Hematopoietic multipotent progenitor cell treated with erythropoietin and hydrocortisone succinate and interleukin-3 and kit ligand, for 17 days (in vitro differentiated cells): ENCODE measurements around the gene CLDN4.

Experiments used
- DNase-seq: peaks from one replicate; pipeline ENCODE4 v3.0.0-alpha.2; 2015; ENCODE audit warnings: low spot score

CLDN4 gene

DNA sequence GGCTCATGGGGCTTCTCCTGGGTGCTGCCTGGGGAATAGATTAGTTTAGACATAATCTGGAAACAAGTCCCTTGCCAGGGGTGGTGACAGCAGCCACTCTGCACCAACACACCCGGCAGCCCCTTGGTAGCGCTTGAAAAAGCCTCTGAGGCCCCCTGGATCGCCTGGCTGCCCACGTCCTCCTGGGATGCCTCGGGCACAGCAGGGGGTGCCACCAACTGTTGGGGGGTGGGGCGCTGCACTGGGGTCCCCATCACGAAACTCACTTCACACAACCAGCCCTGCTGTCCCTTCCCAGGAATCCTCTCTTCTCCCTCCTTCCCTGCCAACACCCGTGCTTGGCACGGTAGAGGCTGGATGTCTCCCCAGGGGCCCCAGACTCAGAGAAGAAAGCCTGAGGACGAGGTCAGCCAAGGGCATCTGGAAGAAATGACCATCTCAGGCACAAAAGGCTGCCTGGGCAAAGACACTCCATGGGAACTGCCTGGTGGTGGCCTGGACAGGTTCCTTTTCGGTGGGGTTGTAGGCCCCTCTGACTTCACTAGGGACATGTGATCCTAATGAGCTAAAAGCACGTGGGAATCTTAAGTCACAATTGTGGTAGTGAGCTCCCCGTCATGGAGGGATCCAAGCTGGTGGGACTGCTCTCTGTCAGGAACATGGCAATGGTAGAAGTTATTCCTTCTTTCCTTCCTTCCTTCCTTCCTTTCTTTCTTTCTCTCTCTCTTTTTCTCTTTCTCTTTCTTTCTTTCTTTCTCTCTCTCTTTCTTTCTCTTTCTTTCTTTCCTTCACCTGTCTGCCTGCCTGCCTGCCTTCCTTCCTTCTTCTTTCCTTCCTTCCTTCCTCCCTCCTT, 41.5 kb downstream of the CLDN4 start:
- no peak for DNase-seq

- DNase-seq: no peak
These were observed 45.6 kb downstream of the CLDN4 start for GRCh38 chr7:73876361-73876760.

DNA sequence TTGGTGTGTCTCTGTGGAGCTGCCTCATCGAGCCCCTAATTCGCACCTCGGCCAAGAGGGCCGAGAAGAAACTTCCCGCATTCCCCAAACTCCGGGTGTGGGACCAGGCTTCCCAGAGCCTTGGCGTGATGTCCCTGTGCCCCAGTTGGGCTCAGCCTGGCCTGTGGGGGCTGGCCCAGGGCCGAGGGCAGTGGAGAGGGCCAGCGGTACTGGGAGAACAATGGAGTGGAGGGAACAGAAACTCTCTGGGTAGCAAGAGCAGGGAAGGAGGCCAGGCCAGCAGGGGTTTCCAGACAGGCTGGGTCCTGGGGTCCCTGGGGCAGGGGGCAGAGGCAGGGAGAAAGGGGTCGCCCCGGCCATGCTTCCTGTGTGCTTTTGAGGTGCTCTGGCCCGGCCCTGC, 46.2 kb downstream of the CLDN4 start:
- no peak for DNase-seq

DNA sequence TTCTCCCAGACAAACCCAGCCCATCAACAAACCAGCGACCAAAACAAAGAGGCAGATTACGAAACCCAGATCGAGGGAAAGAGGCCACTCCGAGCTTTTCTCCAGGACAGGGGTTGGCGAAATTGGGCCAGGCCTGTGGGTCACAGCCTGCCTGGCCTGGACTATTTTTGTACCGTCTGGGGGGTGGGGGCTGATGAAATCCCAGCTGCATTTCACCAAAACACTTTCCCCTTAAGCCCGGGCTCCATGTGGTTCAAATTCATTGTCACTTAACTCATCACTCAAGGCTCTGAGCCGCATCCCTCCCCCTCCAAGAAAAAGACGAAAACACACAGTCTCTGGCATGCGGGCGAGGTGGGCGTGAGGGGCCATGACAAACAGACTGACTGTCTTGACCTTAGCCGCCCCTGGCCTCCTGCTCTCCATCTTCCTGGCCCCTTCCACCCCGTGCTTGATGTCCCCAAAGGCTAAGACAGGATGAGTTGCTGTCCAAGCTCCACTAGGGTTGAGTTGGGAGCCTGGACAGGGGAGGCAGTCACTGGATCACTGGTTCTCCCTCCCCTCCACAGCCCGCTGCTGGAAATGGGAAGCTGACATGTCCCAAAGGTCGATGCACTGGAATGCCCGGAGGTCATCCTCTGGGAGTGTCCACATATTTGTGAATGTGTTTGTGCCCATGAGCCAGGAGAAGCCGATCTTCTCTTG, 49.3 kb downstream of the CLDN4 start:
- no peak for DNase-seq

GRCh38 chr7:73880755-73881328, 50.0 kb downstream of the CLDN4 start:
- no peak for DNase-seq

- no peak for DNase-seq
These were observed 50.7 kb downstream of the CLDN4 start for GRCh38 chr7:73881352-73882046.

DNA sequence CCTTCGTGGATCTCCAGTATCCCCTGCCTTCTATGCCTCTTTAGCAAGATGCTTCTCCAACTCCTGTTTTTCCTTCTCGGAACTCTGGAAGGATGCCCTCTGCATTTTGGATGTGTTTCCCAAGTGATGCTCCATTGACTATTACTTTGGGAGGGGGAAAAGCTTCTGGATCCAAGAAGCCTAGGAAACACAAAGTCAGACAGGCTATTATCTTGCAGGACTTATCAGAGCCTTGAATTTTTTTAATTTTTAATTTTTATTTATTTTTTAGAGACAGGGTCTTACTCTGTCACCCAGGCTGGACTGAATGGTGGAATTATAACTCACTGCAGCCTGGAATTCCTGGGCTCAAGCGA, 51.2 kb downstream of the CLDN4 start:
- no peak for DNase-seq
